ENCODE measurements around the gene ENDOD1.
"Not testable (repeated sequence)": the region's sequence is repeated elsewhere in the genome, so short reads cannot be mapped to it uniquely, and the experiment has no call there.

ENDOD1 gene, protein sequence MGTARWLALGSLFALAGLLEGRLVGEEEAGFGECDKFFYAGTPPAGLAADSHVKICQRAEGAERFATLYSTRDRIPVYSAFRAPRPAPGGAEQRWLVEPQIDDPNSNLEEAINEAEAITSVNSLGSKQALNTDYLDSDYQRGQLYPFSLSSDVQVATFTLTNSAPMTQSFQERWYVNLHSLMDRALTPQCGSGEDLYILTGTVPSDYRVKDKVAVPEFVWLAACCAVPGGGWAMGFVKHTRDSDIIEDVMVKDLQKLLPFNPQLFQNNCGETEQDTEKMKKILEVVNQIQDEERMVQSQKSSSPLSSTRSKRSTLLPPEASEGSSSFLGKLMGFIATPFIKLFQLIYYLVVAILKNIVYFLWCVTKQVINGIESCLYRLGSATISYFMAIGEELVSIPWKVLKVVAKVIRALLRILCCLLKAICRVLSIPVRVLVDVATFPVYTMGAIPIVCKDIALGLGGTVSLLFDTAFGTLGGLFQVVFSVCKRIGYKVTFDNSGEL

GRCh38 chr11:95089620-95090542, at the start of gene ENDOD1:
TSS of gene ENDOD1 (plus strand) at chr11:95089846. CDS start at chr11:95089928, 82 bp downstream.
- DNase-seq (ENCODE audit: low spot score): peak; percentile 90

DNA sequence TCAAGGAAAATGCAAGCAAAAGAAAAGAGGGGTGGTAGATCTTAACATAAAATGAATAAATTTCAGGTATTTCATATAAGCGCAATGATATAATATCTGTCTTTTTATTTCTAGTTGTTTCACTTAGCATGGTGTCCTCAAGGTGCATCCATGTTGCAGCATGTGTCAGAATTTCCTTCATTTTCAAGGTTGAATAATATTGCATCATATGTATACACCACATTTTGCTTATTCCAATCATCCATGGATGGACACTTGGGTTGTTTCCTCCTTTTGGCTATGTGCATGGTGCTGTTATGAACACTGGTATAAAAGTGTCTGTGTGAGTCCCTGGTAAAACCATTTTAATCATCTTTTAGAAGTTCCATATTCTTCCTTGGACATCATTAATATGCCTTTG, 47.4 kb upstream of the ENDOD1 start:
- no peak for DNase-seq (ENCODE audit: low spot score)

GRCh38 chr11:95042906-95043305, 46.7 kb upstream of the ENDOD1 start:
- DNase-seq (ENCODE audit: low spot score): no peak

DNA sequence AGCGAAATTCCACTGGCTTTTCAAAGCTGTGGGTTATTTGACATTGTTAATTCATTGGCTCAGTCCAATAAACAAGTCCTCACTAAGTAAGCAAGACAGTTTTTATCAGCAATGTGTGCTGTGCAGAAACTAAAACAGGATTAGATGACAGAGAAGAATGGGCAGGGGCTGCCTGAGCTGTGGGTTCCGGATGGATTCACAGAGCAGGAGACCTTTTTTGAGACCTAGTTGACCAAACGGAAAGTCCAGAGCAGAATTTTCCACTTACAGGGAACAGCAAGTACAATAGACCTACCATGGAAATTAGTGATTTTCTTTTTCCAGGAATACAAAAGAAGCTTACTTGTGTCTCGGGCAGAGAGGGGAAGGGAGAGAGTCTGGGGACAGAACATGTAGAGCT, 45.6 kb upstream of the ENDOD1 start:
- DNase-seq (ENCODE audit: low spot score): no peak

- DNase-seq (ENCODE audit: low spot score): no peak
These were observed 43.8 kb upstream of the ENDOD1 start for GRCh38 chr11:95045812-95046211.

GRCh38 chr11:95049122-95049521, 40.5 kb upstream of the ENDOD1 start, which contains the start of gene KDM4F:
TSS of gene KDM4F (plus strand) at chr11:95049422.
- DNase-seq (ENCODE audit: low spot score): not testable (repeated sequence)

- no peak for DNase-seq (ENCODE audit: low spot score)
These were observed 38.9 kb upstream of the ENDOD1 start for GRCh38 chr11:95050595-95051202.

- no peak for DNase-seq (ENCODE audit: low spot score)
These were observed 35.3 kb upstream of the ENDOD1 start for GRCh38 chr11:95054356-95054755.

DNA sequence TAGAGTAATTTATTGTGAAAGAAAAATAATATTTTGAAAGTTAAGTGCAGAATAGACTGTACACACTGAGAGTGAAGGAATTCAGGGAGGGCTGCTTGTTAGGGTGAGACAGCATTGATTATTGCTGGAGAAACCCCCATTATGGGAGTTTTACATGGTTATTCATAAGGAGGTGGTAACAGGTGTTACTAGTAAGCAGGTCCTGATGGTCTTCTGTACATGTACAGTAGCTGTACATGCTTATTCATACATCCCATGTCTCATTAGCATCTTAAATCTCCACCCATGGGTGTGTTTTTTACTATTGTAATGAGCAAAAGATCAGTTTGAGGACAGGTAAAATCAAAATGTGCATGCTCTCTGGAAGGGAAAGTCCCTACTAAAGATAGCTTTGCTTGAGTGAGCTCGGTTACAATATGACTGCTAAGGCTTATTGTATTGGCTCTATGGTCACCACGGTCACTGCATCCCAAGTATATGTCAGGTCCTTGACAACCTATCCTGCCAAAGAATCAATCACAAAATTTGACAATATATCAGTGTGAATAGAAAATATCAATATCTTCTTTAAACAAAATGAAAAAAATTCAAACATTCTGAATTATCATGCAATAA, 34.3 kb upstream of the ENDOD1 start:
- DNase-seq (ENCODE audit: low spot score): no peak

DNA sequence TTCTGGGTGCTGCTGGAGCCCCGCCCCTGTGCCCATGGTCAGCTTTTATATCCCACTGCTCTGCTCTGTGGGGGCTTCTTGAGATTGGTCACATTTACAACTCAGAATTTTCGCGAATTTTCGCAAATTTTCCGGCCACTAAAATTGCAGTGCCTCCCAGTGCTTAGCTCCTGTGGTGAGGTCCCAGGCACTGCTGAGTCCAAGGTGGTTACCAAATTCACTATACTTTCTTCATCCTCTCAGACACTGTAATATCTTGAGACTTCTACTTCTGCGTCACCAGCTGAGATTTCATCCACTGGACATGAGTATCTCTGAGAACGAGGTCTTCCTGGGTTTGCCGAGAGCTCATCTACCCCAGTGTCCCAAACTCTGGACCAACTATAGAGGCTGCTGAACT, 31.7 kb upstream of the ENDOD1 start:
- DNase-seq (ENCODE audit: low spot score): no peak

GRCh38 chr11:95058621-95059020, 31.0 kb upstream of the ENDOD1 start:
- no peak for DNase-seq (ENCODE audit: low spot score)

DNA sequence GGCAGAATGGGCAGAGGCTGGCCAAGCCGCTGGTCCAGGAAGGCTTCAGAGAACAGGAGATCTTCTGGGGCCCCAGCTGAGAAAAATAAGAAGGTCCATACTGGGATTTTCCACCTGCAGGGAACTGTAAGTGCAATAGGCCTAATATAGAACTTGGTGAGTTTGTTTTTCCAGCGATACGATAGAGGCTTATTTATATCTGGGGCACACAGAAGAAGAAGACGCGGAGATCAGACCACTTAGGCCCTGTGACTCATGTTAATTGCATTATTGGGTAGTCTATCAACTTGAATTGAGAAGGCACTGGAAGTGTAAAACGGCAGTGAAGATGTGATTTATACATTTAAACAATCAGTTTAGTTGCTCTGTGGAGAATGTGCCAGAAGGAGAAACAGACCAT, 30.6 kb upstream of the ENDOD1 start:
- no peak for DNase-seq (ENCODE audit: low spot score)

- DNase-seq (ENCODE audit: low spot score): no peak
These were observed 24.3 kb upstream of the ENDOD1 start for GRCh38 chr11:95065336-95065735.

DNA sequence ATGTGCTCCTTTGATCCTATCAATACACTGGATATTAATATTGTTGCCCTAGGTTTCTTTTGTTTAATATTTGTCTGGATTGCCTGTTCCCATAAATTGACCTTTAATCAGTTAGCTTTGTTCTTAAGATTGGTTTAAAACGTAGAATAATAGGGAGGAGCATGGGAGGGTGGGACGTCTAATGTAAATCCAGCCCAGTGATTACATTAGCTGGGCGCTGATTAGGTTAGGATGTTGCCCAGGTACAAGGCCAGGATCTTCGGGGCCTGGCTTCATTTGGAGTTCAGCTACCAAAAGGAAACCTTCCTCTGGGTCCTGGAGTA, 23.0 kb upstream of the ENDOD1 start, which contains the start of gene SRSF8:
TSS of gene SRSF8 (plus strand) at position 204 of the 323 bp plus-strand sequence. CDS start 308 bp downstream, outside the sequence.
- DNase-seq (ENCODE audit: low spot score): no peak

DNA sequence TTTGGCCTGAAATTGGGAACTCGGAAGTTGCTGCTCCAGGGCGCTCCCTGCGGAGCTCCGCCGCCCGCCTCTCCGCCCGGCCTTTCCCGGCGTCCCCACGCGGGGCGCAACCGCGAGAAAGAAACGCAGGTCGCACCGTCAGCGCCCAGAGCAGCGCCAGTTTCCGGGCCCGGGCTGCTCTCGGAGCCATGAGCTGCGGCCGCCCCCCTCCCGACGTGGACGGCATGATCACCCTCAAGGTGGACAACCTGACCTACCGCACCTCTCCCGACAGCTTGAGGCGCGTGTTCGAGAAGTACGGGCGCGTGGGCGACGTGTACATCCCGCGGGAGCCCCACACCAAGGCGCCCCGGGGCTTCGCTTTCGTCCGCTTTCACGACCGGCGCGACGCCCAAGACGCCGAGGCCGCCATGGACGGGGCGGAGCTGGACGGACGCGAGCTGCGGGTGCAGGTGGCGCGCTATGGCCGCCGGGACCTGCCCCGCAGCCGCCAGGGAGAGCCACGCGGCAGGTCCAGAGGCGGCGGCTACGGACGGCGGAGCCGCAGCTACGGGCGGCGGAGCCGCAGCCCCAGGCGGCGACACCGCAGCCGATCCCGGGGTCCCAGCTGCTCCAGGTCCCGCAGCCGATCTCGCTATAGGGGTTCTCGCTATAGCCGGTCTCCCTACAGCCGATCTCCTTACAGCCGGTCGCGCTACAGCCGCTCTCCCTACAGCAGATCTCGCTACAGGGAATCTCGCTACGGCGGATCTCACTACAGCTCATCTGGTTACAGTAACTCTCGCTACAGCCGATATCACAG, 22.4 kb upstream of the ENDOD1 start:
- DNase-seq (ENCODE audit: low spot score): peak; percentile 84

DNA sequence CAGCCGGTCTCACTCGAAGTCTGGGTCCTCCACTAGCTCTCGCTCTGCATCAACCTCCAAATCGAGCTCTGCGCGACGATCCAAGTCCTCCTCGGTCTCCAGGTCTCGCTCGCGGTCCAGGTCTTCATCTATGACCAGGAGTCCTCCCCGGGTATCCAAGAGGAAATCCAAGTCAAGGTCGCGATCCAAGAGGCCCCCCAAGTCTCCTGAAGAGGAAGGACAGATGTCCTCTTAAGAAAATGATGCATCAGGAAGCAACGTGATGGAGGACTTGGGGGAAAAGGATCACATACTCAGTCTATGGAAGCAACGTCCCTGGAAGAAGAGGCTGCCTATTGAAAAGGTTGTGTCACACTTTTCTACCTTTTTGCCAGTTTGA, 21.8 kb upstream of the ENDOD1 start:
- DNase-seq (ENCODE audit: low spot score): no peak

DNA sequence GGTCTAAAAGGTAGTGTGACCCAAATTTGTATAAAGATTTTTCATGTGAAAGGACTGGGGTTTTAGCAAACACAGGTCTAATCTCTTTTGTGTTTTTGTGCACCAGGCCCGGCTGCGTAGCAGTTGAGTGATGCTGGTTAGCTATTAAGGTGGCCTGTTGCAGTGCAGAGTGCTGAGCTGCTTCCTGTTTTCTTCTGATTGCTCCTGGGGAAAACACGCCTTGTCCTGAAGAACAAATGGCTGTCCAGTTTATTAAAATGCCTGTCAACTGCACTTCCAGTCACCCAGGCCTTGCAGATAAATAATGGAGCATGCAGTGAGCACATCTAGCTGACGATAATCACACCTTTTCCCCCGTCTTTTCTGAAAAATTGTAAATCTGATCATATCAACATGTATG, 21.1 kb upstream of the ENDOD1 start:
- DNase-seq (ENCODE audit: low spot score): peak; percentile 82

GRCh38 chr11:95070471-95070870, 19.2 kb upstream of the ENDOD1 start:
- no peak for DNase-seq (ENCODE audit: low spot score)

GRCh38 chr11:95072948-95073347, 16.7 kb upstream of the ENDOD1 start:
- DNase-seq (ENCODE audit: low spot score): no peak

DNA sequence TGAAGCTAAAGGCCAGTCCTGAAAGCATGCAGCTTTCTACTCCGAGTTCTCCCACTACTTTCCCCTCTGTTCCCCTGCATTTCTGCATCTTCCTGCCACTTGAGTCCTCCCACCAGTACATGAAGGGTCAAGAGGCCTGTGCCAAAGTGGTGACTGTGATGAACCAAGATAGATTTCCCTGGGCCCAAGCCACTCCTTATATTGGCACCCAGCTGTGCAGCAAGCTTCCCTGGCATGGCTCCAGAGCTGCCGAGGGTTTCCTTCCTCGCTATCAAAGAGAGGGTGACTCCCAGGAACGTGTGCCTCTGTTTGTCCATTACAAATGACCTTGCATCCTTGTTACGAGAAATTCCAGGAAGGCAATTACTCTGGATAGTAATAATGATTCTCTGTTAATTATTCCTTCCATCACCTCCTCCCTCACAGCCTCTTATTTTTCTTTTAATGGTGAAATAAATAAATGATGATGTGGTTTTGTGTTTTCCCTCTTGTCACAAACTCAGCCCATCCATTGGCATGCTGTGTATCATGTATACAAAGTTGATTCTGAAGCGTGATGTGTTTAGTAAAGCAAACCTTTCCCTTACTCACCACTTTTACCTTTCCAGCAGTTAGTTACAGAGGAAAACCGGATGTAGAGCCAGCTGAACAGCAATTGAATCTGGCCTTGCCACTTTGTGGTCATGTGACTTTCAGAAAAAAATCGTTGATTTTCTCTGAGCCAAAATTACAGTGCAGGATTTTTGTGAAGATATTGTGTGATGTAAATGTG, 14.7 kb upstream of the ENDOD1 start:
- DNase-seq (ENCODE audit: low spot score): no peak

Measured in globus pallidus (tissue), 1 donor.